ENCODE results near the gene STEAP3. TPM values are rescaled to one million over a fixed set of nuclear protein-coding genes. Genes with fewer than 3 reads are reported as not detected.

Gene STEAP3
- total RNA-seq, 1 experiment from 2014 or later, result 15.4 TPM

GRCh38 chr2:119241205-119241532, 17.5 kb downstream of the STEAP3 start:
- H3K4me1 ChIP-seq (ENCODE audit: insufficient read depth, low read length), result peaks cover 5% of the 10 kb centered on the region; the same call in 1 of the 2 replicates
- TF ChIP-seq CTCF (conservative IDR thresholded peaks at IDR 0.05), result no peak
- H4K5ac ChIP-seq (ENCODE audit: insufficient read length, low read depth, low read length), result no peak overlapping the region
- H3K79me2 ChIP-seq (ENCODE audit: insufficient read depth, low read length), result no peaks in the 10 kb centered on the region
- Mint-ChIP-seq H3K4me1 (peaks cover 45 to 49% of the 10 kb centered on the region in 2 experiments), H3K27me3 (ENCODE audit: low read depth) (no peaks in the 10 kb centered on the region), H3K36me3 (ENCODE audit: insufficient read depth in 1 of 3, low read depth in 3 of 3) (peaks cover 8 to 19% (median 15%) of the 10 kb centered on the region in 3 experiments), H3K4me3 (no peak overlapping the region), H3K9me3 (no peaks in the 10 kb centered on the region; a peak in 1 of 5 replicates), H3K27ac (peak overlapping the region in 2 of 3 experiments; percentile 44 to 62; a peak in 1 of 7 replicates)
- H2BK15ac ChIP-seq (ENCODE audit: low read depth, low read length), result no peak overlapping the region
- H2AK5ac ChIP-seq (ENCODE audit: insufficient read length, low read length), result no peak overlapping the region
- H3T11ph ChIP-seq (ENCODE audit: low read length), result no peak overlapping the region
- H3K27me3 ChIP-seq (ENCODE audit: insufficient read depth, low read length), result no peaks in the 10 kb centered on the region; the same call in 1 of the 2 replicates
- no peak overlapping the region for H3K23ac ChIP-seq (ENCODE audit: insufficient read length, low read depth, low read length)
- H3K27ac ChIP-seq (ENCODE audit: insufficient read length, low read depth, low read length), result no peak overlapping the region
- H4K20me1 ChIP-seq (ENCODE audit: control insufficient read depth, insufficient read depth, insufficient read length), result no peaks in the 10 kb centered on the region
- no peaks in the 10 kb centered on the region for H3K79me1 ChIP-seq (ENCODE audit: insufficient read depth, low read depth, low read length, poor library complexity, severe bottlenecking)
- no peak overlapping the region for H3K14ac ChIP-seq (ENCODE audit: insufficient read depth, low read length)
- no peak overlapping the region for H3K9ac ChIP-seq (ENCODE audit: extremely low read depth, insufficient read length, low read length)
- no peak overlapping the region for H2BK20ac ChIP-seq (ENCODE audit: low read depth, low read length, poor library complexity, severe bottlenecking)
- H3K4me2 ChIP-seq (ENCODE audit: insufficient read depth, insufficient read length, low read length), result no peak overlapping the region
- no peak overlapping the region for H4K91ac ChIP-seq (ENCODE audit: insufficient read length, low read depth, low read length)
- no peak overlapping the region for H2BK5ac ChIP-seq (ENCODE audit: insufficient read length, low read length)
- H3K9me3 ChIP-seq (ENCODE audit: control insufficient read depth, low read depth, low read length), result no peaks in the 10 kb centered on the region
- no peak overlapping the region for H3K4ac ChIP-seq (ENCODE audit: low read depth, low read length)
- no peak overlapping the region for H2AFZ ChIP-seq (ENCODE audit: low read length)
- no peak overlapping the region for H4K8ac ChIP-seq (replicated peaks; ENCODE audit: insufficient read length, low read depth, low read length)
- no peak overlapping the region for H3K56ac ChIP-seq (ENCODE audit: insufficient read length, low read depth, low read length)
- no CpG with 5 or more reads among the region's 5 CpGs for WGBS (ENCODE audit: extremely low coverage, insufficient read length, low lambda C conversion rate)
- no peak overlapping the region for H3K18ac ChIP-seq (ENCODE audit: insufficient read length, low read depth, low read length)
- no peak overlapping the region for H2BK12ac ChIP-seq (ENCODE audit: insufficient read length, low read depth, low read length)
- no peak for DNase-seq
- H2BK120ac ChIP-seq (ENCODE audit: low read depth, low read length, poor library complexity, severe bottlenecking), result no peak overlapping the region
- no peaks in the 10 kb centered on the region for H3K23me2 ChIP-seq (ENCODE audit: insufficient read length, low read depth, low read length, poor library complexity, severe bottlenecking)
